ENCODE results near the gene PVRIG. TPM values are rescaled to one million over a fixed set of nuclear protein-coding genes. Genes with fewer than 3 reads are reported as not detected.
"Not testable (repeated sequence)": the region's sequence is repeated elsewhere in the genome, so short reads cannot be mapped to it uniquely, and the experiment has no call there.

The PVRIG gene
- total RNA-seq, 2 experiments from 2014 or later: 70.5 to 71.8 TPM

- peak overlapping the region; percentile 87 for H3K4me3 Mint-ChIP-seq
- DNase-seq: peak; percentile 86
- peaks cover 65% of the 10 kb centered on the region for H3K4me1 Mint-ChIP-seq
These were observed 1.5 kb downstream of the PVRIG start for GRCh38 chr7:100221231-100221718.

GRCh38 chr7:100221767-100222444, 2.2 kb downstream of the PVRIG start:
- Mint-ChIP-seq H3K9me3 (no peaks in the 10 kb centered on the region), H3K27me3 (no peaks in the 10 kb centered on the region), H3K27ac (peak overlapping the region; percentile 99), H3K4me1 (peaks cover 62% of the 10 kb centered on the region), H3K36me3 (ENCODE audit: low read depth) (peaks cover 63% of the 10 kb centered on the region), H3K4me3 (peak overlapping the region; percentile 87)
- POLR2A ChIA-PET: interaction anchor here (0.6 to 6.5 kb wide), 24 partner anchors 12 to 411 kb away, joined by 3 to 35 read pairs (median 4); partner anchors contain the start of genes AP4M1, GAL3ST4, LAMTOR4 and MBLAC1
- CTCF ChIA-PET: interaction anchor here (1.6 kb wide), 1 partner anchor 89 kb away, joined by 9 read pairs; no protein-coding TSS in a partner anchor
- DNase-seq: no peak

More at GRCh38 chr7:100221231-100221718, 1.5 kb downstream of the PVRIG start:
- Mint-ChIP-seq H3K36me3 (ENCODE audit: low read depth) (peaks cover 62% of the 10 kb centered on the region), H3K9me3 (no peaks in the 10 kb centered on the region), H3K27me3 (no peaks in the 10 kb centered on the region), H3K27ac (peak overlapping the region; percentile 99)
- POLR2A ChIA-PET: interaction anchor here (0.8 to 6.5 kb wide), 26 partner anchors 11 to 215 kb away, joined by 3 to 35 read pairs (median 4); partner anchors contain the start of genes AP4M1, GAL3ST4, LAMTOR4 and MBLAC1
- CTCF ChIA-PET: interaction anchor here (1.6 kb wide), 1 partner anchor 88 kb away, joined by 9 read pairs; no protein-coding TSS in a partner anchor

- H3K27me3 Mint-ChIP-seq: no peaks in the 10 kb centered on the region
- H3K27ac Mint-ChIP-seq: peak overlapping the region; percentile 99
- POLR2A ChIA-PET: interaction anchor here (0.6 to 6.5 kb wide), 14 partner anchors 13 to 410 kb away, joined by 3 to 35 read pairs (median 4); partner anchors contain the start of genes AP4M1, GAL3ST4, LAMTOR4 and MCM7
- CTCF ChIA-PET: interaction anchor here (1.6 kb wide), 1 partner anchor 89 kb away, joined by 9 read pairs; no protein-coding TSS in a partner anchor
- H3K9me3 Mint-ChIP-seq: no peaks in the 10 kb centered on the region
- no peak for DNase-seq
- peaks cover 58% of the 10 kb centered on the region for H3K4me1 Mint-ChIP-seq
- H3K4me3 Mint-ChIP-seq: peak overlapping the region; percentile 87
- peaks cover 63% of the 10 kb centered on the region for H3K36me3 Mint-ChIP-seq (ENCODE audit: low read depth)
These were observed 2.8 kb downstream of the PVRIG start for GRCh38 chr7:100222445-100223132.

- CTCF ChIA-PET: interaction anchor here (1.1 kb wide), 1 partner anchor 142 kb away, joined by 5 read pairs; no protein-coding TSS in a partner anchor
- POLR2A ChIA-PET, H3K9me3 Mint-ChIP-seq, H3K27me3 Mint-ChIP-seq, DNase-seq: not testable (repeated sequence)
- peak overlapping the region; percentile 99 for H3K27ac Mint-ChIP-seq
- peaks cover 69% of the 10 kb centered on the region for H3K36me3 Mint-ChIP-seq (ENCODE audit: low read depth)
- peaks cover 57% of the 10 kb centered on the region for H3K4me1 Mint-ChIP-seq
- peak overlapping the region; percentile 87 for H3K4me3 Mint-ChIP-seq
These were observed 3.7 kb downstream of the PVRIG start for GRCh38 chr7:100223376-100223927.

- peaks cover 71% of the 10 kb centered on the region for H3K36me3 Mint-ChIP-seq (ENCODE audit: low read depth)
- not testable (repeated sequence) for H3K27me3 Mint-ChIP-seq
- H3K4me1 Mint-ChIP-seq: peaks cover 46% of the 10 kb centered on the region
These were observed 5.1 kb downstream of the PVRIG start for GRCh38 chr7:100224891-100225290.

GRCh38 chr7:100234660-100235317, 15.0 kb downstream of the PVRIG start:
- peaks cover 40% of the 10 kb centered on the region for H3K36me3 Mint-ChIP-seq (ENCODE audit: low read depth)
- H3K27ac Mint-ChIP-seq: peak overlapping the region; percentile 49

More at GRCh38 chr7:100224891-100225290, 5.1 kb downstream of the PVRIG start:
- POLR2A ChIA-PET: interaction anchor here (1.5 kb wide), 1 partner anchor 120 kb away, joined by 3 read pairs; no protein-coding TSS in a partner anchor
- CTCF ChIA-PET, DNase-seq, H3K9me3 Mint-ChIP-seq, H3K4me3 Mint-ChIP-seq: not testable (repeated sequence)
- H3K27ac Mint-ChIP-seq: peak overlapping the region; percentile 73

GRCh38 chr7:100239975-100240374, 20.2 kb downstream of the PVRIG start:
- CTCF ChIA-PET; H3K27me3 Mint-ChIP-seq; H3K36me3 Mint-ChIP-seq (ENCODE audit: low read depth); H3K27ac Mint-ChIP-seq; H3K4me3 Mint-ChIP-seq; H3K9me3 Mint-ChIP-seq; DNase-seq: not testable (repeated sequence)
- POLR2A ChIA-PET: interaction anchor here (0.6 kb wide), 1 partner anchor 32 kb away, joined by 3 read pairs; no protein-coding TSS in a partner anchor
- H3K4me1 Mint-ChIP-seq: peaks cover 21% of the 10 kb centered on the region

More at GRCh38 chr7:100234660-100235317, 15.0 kb downstream of the PVRIG start:
- CTCF ChIA-PET, H3K9me3 Mint-ChIP-seq, H3K4me3 Mint-ChIP-seq, H3K27me3 Mint-ChIP-seq, H3K4me1 Mint-ChIP-seq, DNase-seq: not testable (repeated sequence)
- POLR2A ChIA-PET: interaction anchor here (1.5 kb wide), 1 partner anchor 13 kb away, joined by 7 read pairs; no protein-coding TSS in a partner anchor

GRCh38 chr7:100243385-100243784, 23.6 kb downstream of the PVRIG start:
- DNase-seq: peak; percentile 75
- H3K27me3 Mint-ChIP-seq; H3K36me3 Mint-ChIP-seq (ENCODE audit: low read depth); CTCF ChIA-PET; H3K4me3 Mint-ChIP-seq; H3K9me3 Mint-ChIP-seq: not testable (repeated sequence)
- Mint-ChIP-seq H3K4me1 (peaks cover 29% of the 10 kb centered on the region), H3K27ac (peak overlapping the region; percentile 64)
- POLR2A ChIA-PET: interaction anchor here (0.6 kb wide), 1 partner anchor 23 kb away, joined by 4 read pairs; no protein-coding TSS in a partner anchor

GRCh38 chr7:100244988-100245605, 25.3 kb downstream of the PVRIG start:
- H3K27ac Mint-ChIP-seq; CTCF ChIA-PET; H3K4me3 Mint-ChIP-seq; H3K9me3 Mint-ChIP-seq; DNase-seq; H3K36me3 Mint-ChIP-seq (ENCODE audit: low read depth); H3K27me3 Mint-ChIP-seq: not testable (repeated sequence)
- POLR2A ChIA-PET: interaction anchor here (1.6 kb wide), 1 partner anchor 144 kb away, joined by 4 read pairs; the partner anchor contains the start of genes AP4M1 and MCM7
- H3K4me1 Mint-ChIP-seq: peaks cover 28% of the 10 kb centered on the region

- DNase-seq; H3K36me3 Mint-ChIP-seq (ENCODE audit: low read depth); H3K27me3 Mint-ChIP-seq; H3K27ac Mint-ChIP-seq; CTCF ChIA-PET; POLR2A ChIA-PET; H3K4me3 Mint-ChIP-seq; H3K9me3 Mint-ChIP-seq: not testable (repeated sequence)
- H3K4me1 Mint-ChIP-seq: peaks cover 28% of the 10 kb centered on the region
These were observed 26.5 kb downstream of the PVRIG start for GRCh38 chr7:100246121-100246864.

GRCh38 chr7:100246865-100247137, 27.1 kb downstream of the PVRIG start:
- H3K9me3 Mint-ChIP-seq; CTCF ChIA-PET; DNase-seq; H3K4me3 Mint-ChIP-seq; H3K27me3 Mint-ChIP-seq; H3K36me3 Mint-ChIP-seq (ENCODE audit: low read depth); H3K27ac Mint-ChIP-seq; POLR2A ChIA-PET: not testable (repeated sequence)
- H3K4me1 Mint-ChIP-seq: peaks cover 28% of the 10 kb centered on the region
